ENCODE measurements around the gene TBC1D2.

TBC1D2 gene

GRCh38 chr9:98230789-98231188 is 24.7 kb downstream of the TBC1D2 start:
- Histone ChIP-seq H3K4me1 (ENCODE audit: control insufficient read depth, insufficient read depth, low read length) (no peaks in the 10 kb centered on the region), H3K27me3 (ENCODE audit: control insufficient read depth, insufficient read depth, low read length, poor library complexity, severe bottlenecking) (no peaks in the 10 kb centered on the region), H3K36me3 (ENCODE audit: control insufficient read depth, insufficient read depth, low read length) (no peaks in the 10 kb centered on the region), H3K9me3 (ENCODE audit: control insufficient read depth, low read length) (no peaks in the 10 kb centered on the region), H3K27ac (ENCODE audit: insufficient read depth, low read depth, low read length, poor library complexity, severe bottlenecking) (no peak overlapping the region), H3K4me3 (ENCODE audit: insufficient read depth, low read depth, low read length) (no peak overlapping the region)
- WGBS, 2 experiments, result 93 to 94% methylated on average over 6 of the region's 6 CpGs

GRCh38 chr9:98230304-98230703 is 25.1 kb downstream of the TBC1D2 start:
- H3K4me1 ChIP-seq (ENCODE audit: control insufficient read depth, insufficient read depth, low read length), result no peaks in the 10 kb centered on the region

GRCh38 chr9:98229620-98230019 is 25.8 kb downstream of the TBC1D2 start:
- Histone ChIP-seq H3K36me3 (ENCODE audit: control insufficient read depth, insufficient read depth, low read length) (no peaks in the 10 kb centered on the region), H3K27me3 (ENCODE audit: control insufficient read depth, insufficient read depth, low read length, poor library complexity, severe bottlenecking) (no peaks in the 10 kb centered on the region), H3K4me1 (ENCODE audit: control insufficient read depth, insufficient read depth, low read length) (no peaks in the 10 kb centered on the region), H3K9me3 (ENCODE audit: control insufficient read depth, low read length) (no peaks in the 10 kb centered on the region), H3K27ac (ENCODE audit: insufficient read depth, low read depth, low read length, poor library complexity, severe bottlenecking) (no peak overlapping the region), H3K4me3 (ENCODE audit: insufficient read depth, low read depth, low read length) (no peak overlapping the region)
- WGBS, 2 experiments, result 91 to 93% methylated on average over 3 of the region's 3 CpGs

More at GRCh38 chr9:98230304-98230703, 25.1 kb downstream of the TBC1D2 start:
- Histone ChIP-seq H3K27me3 (ENCODE audit: control insufficient read depth, insufficient read depth, low read length, poor library complexity, severe bottlenecking) (no peaks in the 10 kb centered on the region), H3K27ac (ENCODE audit: insufficient read depth, low read depth, low read length, poor library complexity, severe bottlenecking) (no peak overlapping the region), H3K36me3 (ENCODE audit: control insufficient read depth, insufficient read depth, low read length) (no peaks in the 10 kb centered on the region), H3K4me3 (ENCODE audit: insufficient read depth, low read depth, low read length) (no peak overlapping the region), H3K9me3 (ENCODE audit: control insufficient read depth, low read length) (no peaks in the 10 kb centered on the region)
- 87 to 90% methylated on average over 5 to 6 of the region's 6 CpGs for WGBS, 2 experiments

GRCh38 chr9:98229090-98229395 is 26.4 kb downstream of the TBC1D2 start:
- no peaks in the 10 kb centered on the region for H3K9me3 ChIP-seq (ENCODE audit: control insufficient read depth, low read length)
- H3K27me3 ChIP-seq (ENCODE audit: control insufficient read depth, insufficient read depth, low read length, poor library complexity, severe bottlenecking), result no peaks in the 10 kb centered on the region
- H3K36me3 ChIP-seq (ENCODE audit: control insufficient read depth, insufficient read depth, low read length), result no peaks in the 10 kb centered on the region
- H3K27ac ChIP-seq (ENCODE audit: insufficient read depth, low read depth, low read length, poor library complexity, severe bottlenecking), result no peak overlapping the region
- no peaks in the 10 kb centered on the region for H3K4me1 ChIP-seq (ENCODE audit: control insufficient read depth, insufficient read depth, low read length)
- no peak overlapping the region for H3K4me3 ChIP-seq (ENCODE audit: insufficient read depth, low read depth, low read length)
- WGBS, 2 experiments, result 95 to 96% methylated on average over 4 of the region's 4 CpGs

- no peaks in the 10 kb centered on the region for H3K4me1 ChIP-seq (ENCODE audit: control insufficient read depth, insufficient read depth, low read length)
- 94% methylated on average over 10 of the region's 10 CpGs for WGBS, 2 experiments
- H3K36me3 ChIP-seq (ENCODE audit: control insufficient read depth, insufficient read depth, low read length), result no peaks in the 10 kb centered on the region
- H3K4me3 ChIP-seq (ENCODE audit: insufficient read depth, low read depth, low read length), result no peak overlapping the region
- H3K27me3 ChIP-seq (ENCODE audit: control insufficient read depth, insufficient read depth, low read length, poor library complexity, severe bottlenecking), result no peaks in the 10 kb centered on the region
- no peak overlapping the region for H3K27ac ChIP-seq (ENCODE audit: insufficient read depth, low read depth, low read length, poor library complexity, severe bottlenecking)
- H3K9me3 ChIP-seq (ENCODE audit: control insufficient read depth, low read length), result no peaks in the 10 kb centered on the region
Measured at GRCh38 chr9:98228392-98229089, 26.9 kb downstream of the TBC1D2 start.

- H3K36me3 ChIP-seq (ENCODE audit: control insufficient read depth, insufficient read depth, low read length), result no peaks in the 10 kb centered on the region
- no peak overlapping the region for H3K4me3 ChIP-seq (ENCODE audit: insufficient read depth, low read depth, low read length)
- WGBS, 2 experiments, result 84 to 86% methylated on average over 7 of the region's 7 CpGs
- H3K27me3 ChIP-seq (ENCODE audit: control insufficient read depth, insufficient read depth, low read length, poor library complexity, severe bottlenecking), result no peaks in the 10 kb centered on the region
- H3K27ac ChIP-seq (ENCODE audit: insufficient read depth, low read depth, low read length, poor library complexity, severe bottlenecking), result no peak overlapping the region
- H3K9me3 ChIP-seq (ENCODE audit: control insufficient read depth, low read length), result no peaks in the 10 kb centered on the region
- no peaks in the 10 kb centered on the region for H3K4me1 ChIP-seq (ENCODE audit: control insufficient read depth, insufficient read depth, low read length)
Measured at GRCh38 chr9:98227883-98228282, 27.6 kb downstream of the TBC1D2 start.

GRCh38 chr9:98226957-98227356 is 28.5 kb downstream of the TBC1D2 start:
- no peaks in the 10 kb centered on the region for H3K4me1 ChIP-seq (ENCODE audit: control insufficient read depth, insufficient read depth, low read length)
- H3K36me3 ChIP-seq (ENCODE audit: control insufficient read depth, insufficient read depth, low read length), result no peaks in the 10 kb centered on the region
- H3K4me3 ChIP-seq (ENCODE audit: insufficient read depth, low read depth, low read length), result no peak overlapping the region
- no peak overlapping the region for H3K27ac ChIP-seq (ENCODE audit: insufficient read depth, low read depth, low read length, poor library complexity, severe bottlenecking)
- WGBS, 2 experiments, result 92 to 94% methylated on average over 4 of the region's 4 CpGs
- H3K9me3 ChIP-seq (ENCODE audit: control insufficient read depth, low read length), result no peaks in the 10 kb centered on the region
- H3K27me3 ChIP-seq (ENCODE audit: control insufficient read depth, insufficient read depth, low read length, poor library complexity, severe bottlenecking), result no peaks in the 10 kb centered on the region

- no peaks in the 10 kb centered on the region for H3K27me3 ChIP-seq (ENCODE audit: control insufficient read depth, insufficient read depth, low read length, poor library complexity, severe bottlenecking)
- no peak overlapping the region for H3K4me3 ChIP-seq (ENCODE audit: insufficient read depth, low read depth, low read length)
- H3K27ac ChIP-seq (ENCODE audit: insufficient read depth, low read depth, low read length, poor library complexity, severe bottlenecking), result no peak overlapping the region
- no peaks in the 10 kb centered on the region for H3K9me3 ChIP-seq (ENCODE audit: control insufficient read depth, low read length)
- H3K36me3 ChIP-seq (ENCODE audit: control insufficient read depth, insufficient read depth, low read length), result no peaks in the 10 kb centered on the region
- 80 to 92% methylated on average over 1 of the region's 1 CpG for WGBS, 2 experiments
- no peaks in the 10 kb centered on the region for H3K4me1 ChIP-seq (ENCODE audit: control insufficient read depth, insufficient read depth, low read length)
Measured at GRCh38 chr9:98226516-98226915, 28.9 kb downstream of the TBC1D2 start.

GRCh38 chr9:98225015-98225442 is 30.4 kb downstream of the TBC1D2 start:
- H3K9me3 ChIP-seq (ENCODE audit: control insufficient read depth, low read length), result no peaks in the 10 kb centered on the region
- no peak overlapping the region for H3K4me3 ChIP-seq (ENCODE audit: insufficient read depth, low read depth, low read length)
- 94% methylated on average over 6 of the region's 6 CpGs for WGBS, 2 experiments
- no peaks in the 10 kb centered on the region for H3K36me3 ChIP-seq (ENCODE audit: control insufficient read depth, insufficient read depth, low read length)
- H3K27ac ChIP-seq (ENCODE audit: insufficient read depth, low read depth, low read length, poor library complexity, severe bottlenecking), result no peak overlapping the region
- no peaks in the 10 kb centered on the region for H3K4me1 ChIP-seq (ENCODE audit: control insufficient read depth, insufficient read depth, low read length)
- no peaks in the 10 kb centered on the region for H3K27me3 ChIP-seq (ENCODE audit: control insufficient read depth, insufficient read depth, low read length, poor library complexity, severe bottlenecking)

GRCh38 chr9:98222885-98223691 is 32.4 kb downstream of the TBC1D2 start:
- no peaks in the 10 kb centered on the region for H3K27me3 ChIP-seq (ENCODE audit: control insufficient read depth, insufficient read depth, low read length, poor library complexity, severe bottlenecking)
- H3K9me3 ChIP-seq (ENCODE audit: control insufficient read depth, low read length), result no peaks in the 10 kb centered on the region
- H3K27ac ChIP-seq (ENCODE audit: insufficient read depth, low read depth, low read length, poor library complexity, severe bottlenecking), result no peak overlapping the region
- WGBS, 2 experiments, result 88 to 90% methylated on average over 4 to 5 of the region's 5 CpGs
- no peaks in the 10 kb centered on the region for H3K36me3 ChIP-seq (ENCODE audit: control insufficient read depth, insufficient read depth, low read length)
- H3K4me1 ChIP-seq (ENCODE audit: control insufficient read depth, insufficient read depth, low read length), result peaks cover 7% of the 10 kb centered on the region
- H3K4me3 ChIP-seq (ENCODE audit: insufficient read depth, low read depth, low read length), result no peak overlapping the region
